ENCODE measurements around the gene MRGPRF.

GRCh38 chr11:68973219-68973618 lies 39.8 kb downstream of the MRGPRF start:
- TF ChIP-seq POLR2A (IDR thresholded peaks at IDR 0.05; ENCODE audit: low read depth, low read length) (no peak), POLR2AphosphoS5 (IDR thresholded peaks at IDR 0.05; ENCODE audit: low read depth, low read length) (no peak), TAF1 (IDR thresholded peaks at IDR 0.05; ENCODE audit: low read depth, low read length) (no peak)
